Right forelimb (tissue), 1 donor: ENCODE measurements around the gene USP17L11.
"Not testable (repeated sequence)": the region's sequence is repeated elsewhere in the genome, so short reads cannot be mapped to it uniquely, and the experiment has no call there.

Experiments used
- DNase-seq: peaks from one replicate; pipeline ENCODE4 v3.0.0-alpha.2; 2018

Gene USP17L11

GRCh38 chr4:9215105-9215504 is at the start of gene USP17L11:
TSS of gene USP17L11 (plus strand) at chr4:9215405. CDS start at chr4:9215405, 0 bp downstream.
- DNase-seq = not testable (repeated sequence)

GRCh38 chr4:9165990-9166389 is 49.2 kb upstream of the USP17L11 start:
- not testable (repeated sequence) for DNase-seq

GRCh38 chr4:9169791-9170459 is 45.3 kb upstream of the USP17L11 start, which contains the start of gene FAM90A26:
TSS of gene FAM90A26 (plus strand) at chr4:9170409. CDS start at chr4:9173173, 2,764 bp downstream.
- not testable (repeated sequence) for DNase-seq

- not testable (repeated sequence) for DNase-seq
These were observed 4.8 kb upstream of the USP17L11 start, which contains the start of gene USP17L10 for GRCh38 chr4:9210357-9210756. TSS of gene USP17L10 (plus strand) at chr4:9210657. CDS start at chr4:9210657, 0 bp downstream.

GRCh38 chr4:9214701-9215100 is 504 bp upstream of the USP17L11 start:
- not testable (repeated sequence) for DNase-seq

DNA sequence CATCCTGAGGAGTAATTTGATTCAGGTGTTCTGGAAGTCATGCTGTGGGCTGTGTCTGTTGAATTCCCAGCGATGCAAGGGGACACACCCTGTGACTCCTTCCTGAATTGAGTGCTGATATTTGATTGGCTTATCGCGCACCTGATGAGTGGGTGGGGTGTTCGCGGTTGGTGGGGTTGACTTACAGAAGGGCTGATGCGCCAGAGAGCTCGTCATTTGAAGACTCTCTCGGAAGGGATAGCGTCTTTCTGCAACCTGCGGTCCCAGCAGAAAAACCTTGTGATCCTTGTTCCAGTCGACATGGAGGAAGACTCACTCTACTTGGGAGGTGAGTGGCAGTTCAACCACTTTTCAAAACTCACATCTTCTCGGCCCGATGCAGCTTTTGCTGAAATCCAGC is 4.6 kb downstream of the USP17L11 start, which contains the start of gene USP17L12:
Gene USP17L12, plus strand, starts transcription at position 301 of the 400 bp plus-strand sequence. Its CDS starts 0 bp downstream, at position 301.
- DNase-seq = not testable (repeated sequence)

- DNase-seq = not testable (repeated sequence)
These were observed 9.4 kb downstream of the USP17L11 start, which contains the start of gene USP17L13 for GRCh38 chr4:9224596-9224995. TSS of gene USP17L13 (plus strand) at chr4:9224896. CDS start at chr4:9224896, 0 bp downstream.

- not testable (repeated sequence) for DNase-seq
These were observed 15.0 kb downstream of the USP17L11 start for GRCh38 chr4:9230249-9230648.

DNA sequence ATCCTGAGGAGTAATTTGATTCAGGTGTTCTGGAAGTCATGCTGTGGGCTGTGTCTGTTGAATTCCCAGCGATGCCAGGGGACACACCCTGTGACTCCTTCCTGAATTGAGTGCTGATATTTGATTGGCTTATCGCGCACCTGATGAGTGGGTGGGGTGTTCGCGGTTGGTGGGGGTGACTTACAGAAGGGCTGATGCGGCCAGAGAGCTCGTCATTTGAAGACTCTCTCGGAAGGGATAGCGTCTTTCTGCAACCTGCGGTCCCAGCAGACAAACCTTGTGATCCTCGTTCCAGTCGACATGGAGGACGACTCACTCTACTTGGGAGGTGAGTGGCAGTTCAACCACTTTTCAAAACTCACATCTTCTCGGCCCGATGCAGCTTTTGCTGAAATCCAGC is 18.9 kb downstream of the USP17L11 start, which contains the start of gene USP17L15:
Gene USP17L15, plus strand, starts transcription at position 301 of the 400 bp plus-strand sequence. Its CDS starts 0 bp downstream, at position 301.
- DNase-seq = not testable (repeated sequence)

DNA sequence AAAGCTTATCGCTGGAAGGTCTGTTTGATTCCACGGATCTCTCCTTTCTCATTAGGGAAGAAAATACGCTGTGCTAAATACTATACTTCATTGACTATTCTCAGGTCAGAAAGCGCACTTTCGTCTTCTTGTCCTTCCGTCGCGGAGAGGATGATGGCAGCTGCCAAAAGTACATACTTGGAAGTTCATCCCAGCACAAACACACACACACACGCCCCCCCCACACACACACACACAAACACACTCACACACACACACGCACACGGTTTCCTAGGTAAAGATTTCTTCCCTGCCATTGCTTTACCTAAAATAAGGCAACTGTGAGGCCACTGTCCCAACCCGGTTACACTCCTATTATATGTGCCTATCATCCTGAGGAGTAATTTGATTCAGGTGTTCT is 23.3 kb downstream of the USP17L11 start:
- not testable (repeated sequence) for DNase-seq

- not testable (repeated sequence) for DNase-seq
These were observed 28.4 kb downstream of the USP17L11 start, which contains the start of gene USP17L17 for GRCh38 chr4:9243579-9243978. TSS of gene USP17L17 (plus strand) at chr4:9243879. CDS start at chr4:9243879, 0 bp downstream.

DNA sequence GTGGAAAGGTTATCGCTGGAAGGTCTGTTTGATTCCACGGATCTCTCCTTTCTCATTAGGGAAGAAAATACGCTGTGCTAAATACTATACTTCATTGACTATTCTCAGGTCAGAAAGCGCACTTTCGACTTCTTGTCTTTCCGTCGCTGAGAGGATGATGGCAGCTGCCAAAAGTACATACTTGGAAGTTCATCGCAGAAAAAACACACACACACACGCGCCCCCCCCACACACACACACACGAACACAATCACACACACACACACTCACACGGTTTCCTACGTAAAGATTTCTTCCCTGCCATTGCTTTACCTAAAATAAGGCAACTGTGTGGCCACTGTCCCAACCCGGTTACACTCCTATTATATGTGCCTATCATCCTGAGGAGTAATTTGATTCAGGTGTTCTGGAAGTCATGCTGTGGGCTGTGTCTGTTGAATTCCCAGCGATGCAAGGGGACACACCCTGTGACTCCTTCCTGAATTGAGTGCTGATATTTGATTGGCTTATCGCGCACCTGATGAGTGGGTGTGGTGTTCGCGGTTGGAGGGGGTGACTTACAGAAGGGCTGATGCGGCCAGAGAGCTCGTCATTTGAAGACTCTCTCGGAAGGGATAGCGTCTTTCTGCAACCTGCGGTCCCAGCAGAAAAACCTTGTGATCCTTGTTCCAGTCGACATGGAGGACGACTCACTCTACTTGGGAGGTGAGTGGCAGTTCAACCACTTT is 32.9 kb downstream of the USP17L11 start, which contains the start of gene USP17L18:
Gene USP17L18, plus strand, starts transcription at position 678 of the 728 bp plus-strand sequence. Its CDS starts 0 bp downstream, at position 678.
- DNase-seq = peak; percentile 18

DNA sequence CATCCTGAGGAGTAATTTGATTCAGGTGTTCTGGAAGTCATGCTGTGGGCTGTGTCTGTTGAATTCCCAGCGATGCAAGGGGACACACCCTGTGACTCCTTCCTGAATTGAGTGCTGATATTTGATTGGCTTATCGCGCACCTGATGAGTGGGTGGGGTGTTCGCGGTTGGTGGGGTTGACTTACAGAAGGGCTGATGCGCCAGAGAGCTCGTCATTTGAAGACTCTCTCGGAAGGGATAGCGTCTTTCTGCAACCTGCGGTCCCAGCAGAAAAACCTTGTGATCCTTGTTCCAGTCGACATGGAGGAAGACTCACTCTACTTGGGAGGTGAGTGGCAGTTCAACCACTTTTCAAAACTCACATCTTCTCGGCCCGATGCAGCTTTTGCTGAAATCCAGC is 37.9 kb downstream of the USP17L11 start, which contains the start of gene USP17L19:
Gene USP17L19, plus strand, starts transcription at position 301 of the 400 bp plus-strand sequence. Its CDS starts 0 bp downstream, at position 301.
- not testable (repeated sequence) for DNase-seq

DNA sequence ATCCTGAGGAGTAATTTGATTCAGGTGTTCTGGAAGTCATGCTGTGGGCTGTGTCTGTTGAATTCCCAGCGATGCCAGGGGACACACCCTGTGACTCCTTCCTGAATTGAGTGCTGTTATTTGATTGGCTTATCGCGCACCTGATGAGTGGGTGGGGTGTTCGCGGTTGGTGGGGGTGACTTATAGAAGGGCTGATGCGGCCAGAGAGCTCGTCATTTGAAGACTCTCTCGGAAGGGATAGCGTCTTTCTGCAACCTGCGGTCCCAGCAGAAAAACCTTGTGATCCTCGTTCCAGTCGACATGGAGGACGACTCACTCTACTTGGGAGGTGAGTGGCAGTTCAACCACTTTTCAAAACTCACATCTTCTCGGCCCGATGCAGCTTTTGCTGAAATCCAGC is 42.6 kb downstream of the USP17L11 start, which contains the start of gene USP17L20:
Gene USP17L20, plus strand, starts transcription at position 301 of the 400 bp plus-strand sequence. Its CDS starts 0 bp downstream, at position 301.
- DNase-seq = not testable (repeated sequence)

GRCh38 chr4:9262572-9262971 is 47.4 kb downstream of the USP17L11 start, which contains the start of gene USP17L21:
TSS of gene USP17L21 (plus strand) at chr4:9262872. CDS start at chr4:9262872, 0 bp downstream.
- DNase-seq = not testable (repeated sequence)
